ENCODE results near the gene C1orf52. TPM values are rescaled to one million over a fixed set of nuclear protein-coding genes. Genes with fewer than 3 reads are reported as not detected.

The C1orf52 gene
- total RNA-seq, 1 experiment from 2014 or later, result 30.2 TPM

DNA sequence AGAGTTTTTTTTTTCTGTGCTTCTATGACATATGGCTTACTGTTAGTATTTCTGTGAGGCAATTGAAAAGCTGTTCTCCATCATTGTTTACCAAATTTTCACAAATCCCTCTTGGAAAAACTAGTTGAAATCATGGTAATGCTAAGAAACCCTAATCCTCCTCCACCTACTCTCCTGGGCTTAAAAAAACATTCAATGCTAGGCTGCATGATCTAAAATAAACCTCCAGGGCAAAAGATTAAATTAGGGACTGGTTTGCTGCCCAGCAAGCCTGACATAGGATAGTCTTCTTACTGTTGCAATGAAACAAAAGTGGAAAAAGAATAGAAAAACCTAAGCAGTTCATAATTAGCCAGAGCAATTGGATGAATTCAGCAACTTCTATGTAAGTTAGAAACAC, 16.1 kb downstream of the C1orf52 start:
- no TSS peak for BruUV-seq (replicated peaks)
- Histone ChIP-seq H3K36me3 (ENCODE audit: insufficient read depth, low read length, poor library complexity, severe bottlenecking) (no peaks in the 10 kb centered on the region), H3K4me1 (ENCODE audit: insufficient read depth, low read length, poor library complexity, severe bottlenecking) (peaks cover 49% of the 10 kb centered on the region), H3K4me3 (ENCODE audit: low read depth, low read length, poor library complexity, severe bottlenecking) (no peak overlapping the region), H3K27me3 (replicated peaks; ENCODE audit: insufficient read depth, low read depth, low read length, poor library complexity) (no peaks in the 10 kb centered on the region), H3K9me3 (ENCODE audit: low read depth, low read length, poor library complexity, severe bottlenecking) (no peaks in the 10 kb centered on the region), H3K27ac (ENCODE audit: low read depth, low read length, poor library complexity, severe bottlenecking) (peak overlapping the region; percentile 89)
- TF ChIP-seq, protein P1, sequence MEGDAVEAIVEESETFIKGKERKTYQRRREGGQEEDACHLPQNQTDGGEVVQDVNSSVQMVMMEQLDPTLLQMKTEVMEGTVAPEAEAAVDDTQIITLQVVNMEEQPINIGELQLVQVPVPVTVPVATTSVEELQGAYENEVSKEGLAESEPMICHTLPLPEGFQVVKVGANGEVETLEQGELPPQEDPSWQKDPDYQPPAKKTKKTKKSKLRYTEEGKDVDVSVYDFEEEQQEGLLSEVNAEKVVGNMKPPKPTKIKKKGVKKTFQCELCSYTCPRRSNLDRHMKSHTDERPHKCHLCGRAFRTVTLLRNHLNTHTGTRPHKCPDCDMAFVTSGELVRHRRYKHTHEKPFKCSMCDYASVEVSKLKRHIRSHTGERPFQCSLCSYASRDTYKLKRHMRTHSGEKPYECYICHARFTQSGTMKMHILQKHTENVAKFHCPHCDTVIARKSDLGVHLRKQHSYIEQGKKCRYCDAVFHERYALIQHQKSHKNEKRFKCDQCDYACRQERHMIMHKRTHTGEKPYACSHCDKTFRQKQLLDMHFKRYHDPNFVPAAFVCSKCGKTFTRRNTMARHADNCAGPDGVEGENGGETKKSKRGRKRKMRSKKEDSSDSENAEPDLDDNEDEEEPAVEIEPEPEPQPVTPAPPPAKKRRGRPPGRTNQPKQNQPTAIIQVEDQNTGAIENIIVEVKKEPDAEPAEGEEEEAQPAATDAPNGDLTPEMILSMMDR (conservative IDR thresholded peaks at IDR 0.05; ENCODE audit: low read depth, low read length), result no peak
- no peak for TF ChIP-seq EZH2 (IDR thresholded peaks at IDR 0.05; ENCODE audit: borderline replicate concordance, low read depth, low read length, poor library complexity, severe bottlenecking)
- intact Hi-C loops (cut with micrococcal nuclease; ENCODE audit: unreplicated experiment), result loop anchor here (5.0 kb wide), 1 partner anchor 41 kb away; the partner anchor contains the start of gene SYDE2
- ChIA-PET POLR2A (ENCODE audit: low non-redundant PET) (no interaction called here), CTCF (interaction anchor here (1.5 to 2.2 kb wide), 2 partner anchors 11 to 298 kb away, joined by 8 read pairs; no protein-coding TSS in a partner anchor)
- peak; percentile 27 for DNase-seq (ENCODE audit: low spot score)

DNA sequence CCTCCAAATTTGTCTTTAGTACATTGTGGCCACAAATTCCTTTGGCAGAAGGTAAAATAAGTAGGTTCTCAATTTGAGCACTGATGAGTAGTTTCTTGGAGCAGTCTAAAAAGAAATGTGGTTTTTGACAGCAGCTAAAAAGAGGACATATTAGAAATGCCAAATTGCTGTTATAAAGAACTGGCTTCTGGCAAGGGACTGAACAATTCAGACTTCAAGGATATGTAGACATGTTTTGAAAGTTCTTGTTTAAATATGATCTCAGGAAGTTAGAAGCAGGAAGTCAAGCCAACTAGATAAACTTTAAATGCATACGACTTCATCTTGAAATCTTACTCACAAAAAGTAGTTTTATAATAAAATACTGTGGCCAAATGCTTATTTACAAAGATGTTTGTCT, 18.8 kb downstream of the C1orf52 start:
- intact Hi-C loops (cut with micrococcal nuclease; ENCODE audit: unreplicated experiment), result loop anchor here (5.0 kb wide), 1 partner anchor 38 kb away; the partner anchor contains the start of gene SYDE2
- ChIA-PET CTCF (interaction anchor here (0.6 to 1.4 kb wide), 5 partner anchors 14 to 296 kb away, joined by 3 to 12 read pairs (median 5); partner anchors contain the start of gene C1orf52), POLR2A (ENCODE audit: low non-redundant PET) (no interaction called here)
- H3K27ac ChIP-seq (ENCODE audit: low read depth, low read length, poor library complexity, severe bottlenecking), result peak overlapping the region; percentile 49
- peaks cover 45% of the 10 kb centered on the region for H3K4me1 ChIP-seq (ENCODE audit: insufficient read depth, low read length, poor library complexity, severe bottlenecking)
- no peaks in the 10 kb centered on the region for H3K36me3 ChIP-seq (ENCODE audit: insufficient read depth, low read length, poor library complexity, severe bottlenecking)
- no peaks in the 10 kb centered on the region for H3K27me3 ChIP-seq (replicated peaks; ENCODE audit: insufficient read depth, low read depth, low read length, poor library complexity)
- no peaks in the 10 kb centered on the region for H3K9me3 ChIP-seq (ENCODE audit: low read depth, low read length, poor library complexity, severe bottlenecking)
- BruUV-seq (replicated peaks), result no TSS peak
- peak; percentile 15 for DNase-seq (ENCODE audit: low spot score)
- no peak overlapping the region for H3K4me3 ChIP-seq (ENCODE audit: low read depth, low read length, poor library complexity, severe bottlenecking)
- TF ChIP-seq, protein P1 (conservative IDR thresholded peaks at IDR 0.05; ENCODE audit: low read depth, low read length), result no peak; the same call in 1 of the 2 replicates
- TF ChIP-seq EZH2 (IDR thresholded peaks at IDR 0.05; ENCODE audit: borderline replicate concordance, low read depth, low read length, poor library complexity, severe bottlenecking), result no peak

DNA sequence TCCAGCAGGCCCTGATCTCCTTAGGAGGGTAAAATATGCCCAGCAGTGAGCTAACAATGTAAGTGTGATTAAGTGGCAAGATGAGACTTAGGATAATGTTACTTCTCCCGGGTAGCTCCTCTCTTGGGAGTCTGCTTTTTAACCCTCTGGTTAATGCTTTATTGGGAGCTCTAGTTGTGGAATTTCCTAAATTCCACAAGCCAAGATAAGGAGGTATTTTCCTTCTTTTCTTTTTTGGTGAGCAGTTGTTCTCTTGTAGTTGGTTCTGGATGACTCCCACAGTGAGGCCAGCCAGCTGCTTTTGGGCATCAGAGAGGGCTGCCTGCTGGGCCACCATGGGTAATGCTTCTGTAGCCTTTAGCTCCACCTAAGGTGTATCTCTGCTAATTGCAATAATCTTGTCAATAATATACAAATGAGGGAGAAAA, 19.3 kb downstream of the C1orf52 start:
- H3K36me3 ChIP-seq (ENCODE audit: insufficient read depth, low read length, poor library complexity, severe bottlenecking), result no peaks in the 10 kb centered on the region
- no peak overlapping the region for H3K4me3 ChIP-seq (ENCODE audit: low read depth, low read length, poor library complexity, severe bottlenecking)
- no peak for TF ChIP-seq EZH2 (IDR thresholded peaks at IDR 0.05; ENCODE audit: borderline replicate concordance, low read depth, low read length, poor library complexity, severe bottlenecking)
- TF ChIP-seq, protein P1 (conservative IDR thresholded peaks at IDR 0.05; ENCODE audit: low read depth, low read length), result peak; percentile 46
- H3K27me3 ChIP-seq (replicated peaks; ENCODE audit: insufficient read depth, low read depth, low read length, poor library complexity), result no peaks in the 10 kb centered on the region
- no TSS peak for BruUV-seq (replicated peaks)
- peak overlapping the region; percentile 49 for H3K27ac ChIP-seq (ENCODE audit: low read depth, low read length, poor library complexity, severe bottlenecking)
- peaks cover 40% of the 10 kb centered on the region for H3K4me1 ChIP-seq (ENCODE audit: insufficient read depth, low read length, poor library complexity, severe bottlenecking)
- ChIA-PET CTCF (interaction anchor here (0.6 to 1.4 kb wide), 5 partner anchors 14 to 296 kb away, joined by 3 to 12 read pairs (median 5); partner anchors contain the start of gene C1orf52), POLR2A (ENCODE audit: low non-redundant PET) (no interaction called here)
- peak; percentile 84 for DNase-seq (ENCODE audit: low spot score)
- no peaks in the 10 kb centered on the region for H3K9me3 ChIP-seq (ENCODE audit: low read depth, low read length, poor library complexity, severe bottlenecking)
- intact Hi-C loops (cut with micrococcal nuclease; ENCODE audit: unreplicated experiment), result loop anchor here (5.0 kb wide), 1 partner anchor 38 kb away; the partner anchor contains the start of gene SYDE2
